Activated naive CD8-positive, alpha-beta T cell treated with anti-CD3 and anti-CD28 coated beads, Interleukin-2, amount 10 ng/mL, durations not matched to agents 7 days and 5 days (primary cell): ENCODE results near the gene CLMN. TPM values are rescaled to one million over a fixed set of nuclear protein-coding genes. Genes with fewer than 3 reads are reported as not detected.

Experiments used
- ATAC-seq: fragments of 150-1000 bp; cut with Tn5 transposase; one replicate; pipeline ENCODE4 v1.10.0; 2021; ENCODE audit warnings: low read depth, moderate library complexity
- POLR2A ChIA-PET: fragments of 350-600 bp; sonication (Branson Sonifier 250); formaldehyde crosslinking; loops from one replicate; lab custom pipeline; 2021; ENCODE audit warnings: antibody characterized with exemption; lab: Charles Lee
- DNase-seq: peaks from one replicate; pipeline ENCODE4 v3.0.0; 2021
- H3K27ac Mint-ChIP-seq: one replicate; pipeline ENCODE4 v1.8.0; 2022; ENCODE audit warnings: mild to moderate bottlenecking, mixed read lengths
- H3K27me3 Mint-ChIP-seq: one replicate; pipeline ENCODE4 v1.8.0; 2022; ENCODE audit warnings: mild to moderate bottlenecking, moderate library complexity, mixed read lengths
- H3K36me3 Mint-ChIP-seq: one replicate; pipeline ENCODE4 v1.8.0; 2021; ENCODE audit warnings: mild to moderate bottlenecking, mixed read lengths
- H3K4me1 Mint-ChIP-seq: one replicate; pipeline ENCODE4 v1.8.0; 2021; ENCODE audit warnings: mixed read lengths
- H3K4me3 Mint-ChIP-seq: one replicate; pipeline ENCODE4 v1.8.0; 2022; ENCODE audit warnings: mild to moderate bottlenecking, moderate library complexity, mixed read lengths
- H3K9me3 Mint-ChIP-seq: one replicate; pipeline ENCODE4 v1.8.0; 2021; ENCODE audit warnings: mixed read lengths
- total RNA-seq, 2 experiments: library from RNA; stranded (reverse); gene quantifications; one replicate each; pipeline ENCODE4 v1.2.3, GENCODE V29; 2021

Gene CLMN
- total RNA-seq, 2 experiments from 2014 or later = 3.7 to 4.3 TPM

DNA sequence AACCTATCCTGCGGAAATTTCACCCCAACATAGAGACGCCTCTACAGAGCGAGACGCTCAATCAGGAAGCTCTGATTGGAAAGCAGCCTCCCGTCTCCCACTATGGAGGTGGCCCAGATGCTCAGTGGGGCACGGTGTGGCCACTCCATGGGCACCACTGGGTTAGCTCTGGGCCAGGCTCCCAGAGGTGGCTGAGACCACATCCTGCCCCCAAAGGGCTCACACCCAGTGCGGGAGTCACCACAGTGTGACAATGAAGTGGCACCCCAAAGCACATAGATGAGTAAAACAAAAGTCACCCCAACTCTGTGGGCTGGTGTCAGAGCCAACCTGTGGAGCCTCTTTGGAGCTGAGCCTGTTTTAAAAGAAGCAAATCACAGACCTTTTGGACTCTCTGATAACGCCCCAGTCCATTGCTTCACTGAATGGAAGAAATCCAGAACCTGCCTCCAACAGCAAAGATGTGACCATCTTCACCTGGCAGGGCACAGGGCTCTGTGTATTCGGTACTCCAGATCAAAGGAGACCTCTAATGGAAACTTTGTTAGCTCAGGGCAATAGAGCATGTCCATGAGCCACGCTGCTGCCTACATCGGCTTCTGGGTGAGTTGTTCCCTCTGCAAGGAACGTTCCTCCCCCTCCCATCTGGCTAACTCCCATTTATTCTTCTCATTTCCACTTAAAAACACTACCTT, 19.6 kb downstream of the CLMN start:
- no peak overlapping the region for H3K4me3 Mint-ChIP-seq
- H3K9me3 Mint-ChIP-seq = no peaks in the 10 kb centered on the region
- ATAC-seq = no peak
- H3K4me1 Mint-ChIP-seq = peaks cover 2% of the 10 kb centered on the region
- no peaks in the 10 kb centered on the region for H3K36me3 Mint-ChIP-seq
- no peak overlapping the region for H3K27ac Mint-ChIP-seq
- POLR2A ChIA-PET = no interaction called here
- H3K27me3 Mint-ChIP-seq = peaks cover 11% of the 10 kb centered on the region
- no peak for DNase-seq

DNA sequence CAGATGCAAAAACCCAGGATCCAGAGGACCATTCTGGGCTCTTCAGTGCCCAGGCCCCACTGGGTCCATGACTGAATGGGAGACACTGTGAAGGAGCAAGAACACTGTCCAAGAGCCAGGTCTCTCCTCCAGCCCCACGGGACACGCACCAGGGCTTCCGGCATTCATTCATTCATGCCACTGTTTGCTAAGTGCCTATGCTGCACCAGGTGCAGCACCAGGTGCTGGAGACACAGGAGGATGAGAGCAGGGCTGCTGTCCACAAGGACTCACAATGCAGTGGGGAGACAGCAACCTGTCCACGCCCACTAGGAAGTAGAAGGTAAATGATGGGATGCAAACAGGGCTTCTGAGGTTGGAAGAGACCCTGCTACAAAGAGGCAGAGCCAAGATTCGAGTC, 20.4 kb downstream of the CLMN start:
- H3K9me3 Mint-ChIP-seq = no peaks in the 10 kb centered on the region
- no peak overlapping the region for H3K27ac Mint-ChIP-seq
- H3K27me3 Mint-ChIP-seq = peaks cover 11% of the 10 kb centered on the region
- POLR2A ChIA-PET = no interaction called here
- H3K4me3 Mint-ChIP-seq = no peak overlapping the region
- ATAC-seq (no peak), DNase-seq (no peak)
- peaks cover 2% of the 10 kb centered on the region for H3K4me1 Mint-ChIP-seq
- H3K36me3 Mint-ChIP-seq = no peaks in the 10 kb centered on the region

DNA sequence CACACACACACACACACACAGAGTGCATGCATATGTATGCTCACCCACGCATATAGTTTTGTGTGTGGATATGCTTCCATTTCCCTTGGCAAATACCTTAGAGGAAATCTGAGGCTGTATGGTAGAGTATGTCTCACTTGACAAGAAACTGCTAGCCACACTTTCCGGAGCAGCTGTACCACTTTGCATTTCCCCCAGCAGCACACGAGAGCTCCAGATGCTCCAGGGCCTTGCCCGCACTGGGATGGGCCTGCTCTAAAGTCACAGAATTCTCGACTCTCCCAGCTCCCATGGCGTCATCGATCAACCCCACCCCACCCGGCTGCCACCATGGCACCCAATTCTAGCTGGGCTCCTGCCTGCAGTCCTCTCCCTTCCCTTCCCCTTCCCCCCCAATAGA, 21.9 kb downstream of the CLMN start:
- POLR2A ChIA-PET = no interaction called here
- H3K4me1 Mint-ChIP-seq = peaks cover 2% of the 10 kb centered on the region
- H3K27me3 Mint-ChIP-seq = peaks cover 15% of the 10 kb centered on the region
- no peak overlapping the region for H3K27ac Mint-ChIP-seq
- DNase-seq (no peak), ATAC-seq (no peak)
- H3K36me3 Mint-ChIP-seq = no peaks in the 10 kb centered on the region
- no peak overlapping the region for H3K4me3 Mint-ChIP-seq
- H3K9me3 Mint-ChIP-seq = no peaks in the 10 kb centered on the region

DNA sequence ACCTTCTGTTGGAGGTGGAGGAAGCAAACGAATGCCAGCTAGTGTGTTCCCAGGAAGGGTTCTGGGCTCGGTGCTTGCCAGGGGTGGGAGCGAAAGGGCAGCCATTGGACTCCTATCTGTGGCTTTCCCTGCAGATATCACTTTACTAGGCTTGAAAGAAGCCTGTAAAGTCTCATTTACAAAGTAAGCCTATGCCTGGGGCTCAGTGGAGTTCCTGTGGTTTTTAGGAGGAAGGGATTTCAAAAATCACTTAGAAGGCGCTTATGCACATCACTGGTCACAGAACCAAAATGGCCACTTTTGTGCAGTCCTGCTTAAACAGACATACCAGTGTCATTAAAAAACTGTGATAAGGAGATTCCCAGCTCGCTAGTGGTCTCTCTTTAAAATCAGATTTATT, 22.7 kb downstream of the CLMN start:
- Mint-ChIP-seq H3K4me3 (no peak overlapping the region), H3K27ac (no peak overlapping the region), H3K27me3 (peaks cover 15% of the 10 kb centered on the region), H3K36me3 (no peaks in the 10 kb centered on the region), H3K4me1 (peaks cover 2% of the 10 kb centered on the region), H3K9me3 (no peaks in the 10 kb centered on the region)
- POLR2A ChIA-PET = no interaction called here
- ATAC-seq (no peak), DNase-seq (no peak)

DNA sequence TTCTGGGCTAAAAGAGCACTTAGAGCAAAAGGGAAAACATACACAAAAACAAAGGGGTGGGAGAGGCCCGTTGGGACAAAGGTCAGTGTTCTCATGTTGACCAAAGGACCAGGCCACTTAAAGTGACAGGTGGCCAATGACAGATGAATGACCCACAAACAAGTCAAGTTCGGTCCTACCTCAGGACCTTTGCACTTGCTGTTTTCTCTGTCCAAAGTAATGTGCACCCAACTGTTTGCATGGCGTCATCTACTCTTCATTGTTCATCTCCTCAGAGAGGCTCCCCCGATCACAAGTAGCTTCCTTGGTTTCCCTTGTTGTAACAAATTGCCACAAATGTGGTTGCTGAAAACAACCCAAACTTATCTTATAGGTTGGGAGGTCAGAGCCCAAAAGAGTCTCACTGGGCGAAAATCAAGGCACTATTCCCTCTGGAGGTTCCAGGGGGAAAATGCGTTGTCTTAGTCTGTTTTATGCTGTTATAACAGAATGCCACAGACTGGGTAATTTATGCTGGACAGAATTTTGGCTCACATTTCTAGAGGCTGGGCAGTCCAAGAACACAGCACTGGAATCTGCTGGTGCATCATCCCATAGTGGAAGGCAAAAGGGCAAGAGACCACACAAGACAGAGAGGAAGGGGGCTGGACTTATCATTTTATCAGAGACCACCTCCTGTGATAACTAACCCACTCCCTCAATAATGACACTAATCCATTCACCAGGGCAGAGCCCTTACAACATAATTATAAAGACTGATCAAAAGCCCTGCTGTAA, 23.9 kb downstream of the CLMN start:
- no peaks in the 10 kb centered on the region for H3K9me3 Mint-ChIP-seq
- H3K4me1 Mint-ChIP-seq = peaks cover 6% of the 10 kb centered on the region
- no peak overlapping the region for H3K27ac Mint-ChIP-seq
- POLR2A ChIA-PET = no interaction called here
- H3K4me3 Mint-ChIP-seq = no peak overlapping the region
- H3K36me3 Mint-ChIP-seq = no peaks in the 10 kb centered on the region
- DNase-seq (no peak), ATAC-seq (no peak)
- peaks cover 19% of the 10 kb centered on the region for H3K27me3 Mint-ChIP-seq

DNA sequence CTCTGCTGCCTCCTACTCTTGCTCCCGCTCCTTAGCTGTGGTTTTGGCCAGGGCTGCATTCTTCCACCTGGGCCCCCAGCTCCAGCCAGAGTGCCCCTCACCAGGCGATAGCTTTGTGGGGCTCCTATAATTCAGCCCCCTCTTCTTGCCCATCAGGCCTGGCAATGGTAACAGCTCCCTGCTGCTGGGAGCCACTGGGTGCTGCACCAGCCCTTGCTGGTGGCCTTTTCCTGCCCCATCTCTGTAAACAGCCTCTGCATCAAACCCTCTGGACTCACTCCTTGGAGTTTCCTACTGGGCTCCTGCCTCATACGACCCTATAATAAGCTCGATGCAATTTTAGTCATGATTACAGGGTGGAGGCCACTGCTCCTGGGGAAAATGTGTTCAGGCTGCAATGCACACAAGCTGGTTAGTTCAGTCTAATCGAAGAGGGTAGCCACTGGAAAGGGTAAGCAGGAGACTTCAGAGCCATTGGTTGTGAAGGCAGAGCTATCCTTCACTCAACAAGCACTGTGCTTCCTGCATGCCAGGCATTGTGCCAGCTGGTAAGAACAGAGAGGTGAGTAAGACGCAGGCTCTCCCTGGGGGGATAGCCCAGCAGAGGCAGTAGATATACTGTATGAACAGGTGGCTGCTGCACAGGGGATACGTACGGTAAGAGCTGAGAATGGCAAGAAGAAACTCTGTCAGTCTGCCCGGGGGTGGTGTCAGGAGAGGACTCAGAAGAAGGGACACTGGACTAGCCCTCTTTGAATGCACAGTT, 24.7 kb downstream of the CLMN start:
- ATAC-seq (no peak), DNase-seq (no peak)
- Mint-ChIP-seq H3K9me3 (no peaks in the 10 kb centered on the region), H3K4me3 (no peak overlapping the region), H3K36me3 (no peaks in the 10 kb centered on the region), H3K27ac (no peak overlapping the region), H3K27me3 (peaks cover 23% of the 10 kb centered on the region), H3K4me1 (peaks cover 7% of the 10 kb centered on the region)
- POLR2A ChIA-PET = no interaction called here

DNA sequence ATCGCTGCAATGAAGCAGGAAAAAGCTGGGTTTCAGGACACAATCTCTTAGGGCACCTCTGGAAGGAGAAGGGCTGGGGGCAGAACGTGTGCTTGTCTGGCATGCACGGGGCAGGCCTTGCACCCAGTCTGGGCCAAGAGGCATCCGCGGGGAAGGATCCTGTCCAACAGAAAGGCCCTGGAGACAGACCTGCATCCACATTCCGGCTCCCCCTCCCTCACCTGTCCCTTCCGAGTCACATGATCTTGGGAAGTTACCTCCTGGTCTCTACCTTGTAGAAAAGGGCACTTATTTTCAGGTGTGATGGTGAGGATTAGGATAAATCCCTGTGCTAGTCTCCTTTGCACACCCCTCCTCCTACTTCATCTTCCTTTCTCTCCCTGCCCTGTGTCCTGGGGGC, 25.4 kb downstream of the CLMN start:
- H3K27me3 Mint-ChIP-seq = peaks cover 20% of the 10 kb centered on the region
- no peaks in the 10 kb centered on the region for H3K9me3 Mint-ChIP-seq
- POLR2A ChIA-PET = no interaction called here
- H3K4me1 Mint-ChIP-seq = peaks cover 5% of the 10 kb centered on the region
- ATAC-seq = no peak
- no peak overlapping the region for H3K27ac Mint-ChIP-seq
- H3K4me3 Mint-ChIP-seq = no peak overlapping the region
- no peaks in the 10 kb centered on the region for H3K36me3 Mint-ChIP-seq
- DNase-seq = no peak

DNA sequence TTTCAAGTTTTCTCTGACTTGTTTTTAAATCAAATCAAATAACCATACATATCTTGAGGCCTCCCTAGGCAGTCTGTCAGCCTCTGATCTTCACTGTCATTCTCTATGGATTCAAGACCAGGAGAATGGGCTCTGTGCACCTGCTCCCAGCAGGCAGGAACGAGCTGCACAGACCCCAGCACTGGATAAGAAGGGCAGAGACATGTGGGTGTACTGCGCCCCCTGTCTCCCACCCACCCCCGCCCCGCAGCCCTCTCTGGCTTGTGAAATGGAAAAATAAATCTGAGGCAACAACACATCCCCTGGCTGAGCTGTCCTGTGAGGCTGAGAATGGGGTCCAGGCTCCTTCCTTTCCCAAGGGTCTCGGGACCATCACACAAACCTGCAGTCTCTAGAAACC, 26.3 kb downstream of the CLMN start:
- no peak overlapping the region for H3K27ac Mint-ChIP-seq
- no peaks in the 10 kb centered on the region for H3K36me3 Mint-ChIP-seq
- H3K27me3 Mint-ChIP-seq = peaks cover 20% of the 10 kb centered on the region
- no peak overlapping the region for H3K4me3 Mint-ChIP-seq
- no peak for ATAC-seq
- POLR2A ChIA-PET = no interaction called here
- DNase-seq = no peak
- H3K9me3 Mint-ChIP-seq = no peaks in the 10 kb centered on the region
- H3K4me1 Mint-ChIP-seq = peaks cover 5% of the 10 kb centered on the region

DNA sequence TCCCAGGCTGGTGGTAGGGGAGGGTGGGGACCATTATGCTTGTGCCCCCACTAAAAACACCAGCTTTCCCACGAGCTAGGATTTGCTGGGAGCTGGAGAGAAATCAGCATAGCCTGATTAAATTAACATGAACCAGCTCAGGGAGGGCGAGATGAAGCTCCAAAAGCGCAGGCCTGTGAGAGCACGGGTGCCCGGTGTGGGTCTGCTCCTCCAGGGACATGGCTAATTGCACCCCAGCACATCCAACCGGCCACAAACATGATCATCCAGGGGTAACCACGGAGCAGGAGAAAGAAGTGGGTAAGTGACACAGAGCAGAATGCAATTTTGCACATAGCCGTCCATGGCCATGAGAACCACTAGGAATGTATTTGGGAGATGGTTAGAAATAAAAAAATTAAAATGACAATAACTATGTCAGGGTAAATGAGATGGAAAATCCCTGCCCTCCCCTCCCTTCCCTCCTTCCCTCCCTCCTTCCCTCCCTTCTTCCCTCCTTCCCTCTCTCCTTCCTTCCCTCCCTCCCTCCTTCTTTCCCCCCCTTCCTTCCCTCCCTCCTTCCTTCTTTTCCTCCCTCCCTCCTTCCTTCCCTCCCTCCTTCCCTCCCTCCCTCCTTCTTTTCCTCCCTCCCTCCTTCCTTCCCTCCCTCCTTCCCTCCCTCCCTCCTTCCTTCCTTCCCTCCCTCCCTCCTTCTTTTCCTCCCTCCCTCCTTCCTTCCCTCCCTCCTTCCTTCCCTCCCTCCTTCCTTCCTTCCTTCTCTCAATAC, 26.9 kb downstream of the CLMN start:
- Mint-ChIP-seq H3K36me3 (no peaks in the 10 kb centered on the region), H3K27ac (no peak overlapping the region), H3K27me3 (peaks cover 22% of the 10 kb centered on the region), H3K4me1 (peaks cover 5% of the 10 kb centered on the region), H3K9me3 (no peaks in the 10 kb centered on the region), H3K4me3 (no peak overlapping the region)
- ATAC-seq = no peak
- no peak for DNase-seq
- POLR2A ChIA-PET = no interaction called here

DNA sequence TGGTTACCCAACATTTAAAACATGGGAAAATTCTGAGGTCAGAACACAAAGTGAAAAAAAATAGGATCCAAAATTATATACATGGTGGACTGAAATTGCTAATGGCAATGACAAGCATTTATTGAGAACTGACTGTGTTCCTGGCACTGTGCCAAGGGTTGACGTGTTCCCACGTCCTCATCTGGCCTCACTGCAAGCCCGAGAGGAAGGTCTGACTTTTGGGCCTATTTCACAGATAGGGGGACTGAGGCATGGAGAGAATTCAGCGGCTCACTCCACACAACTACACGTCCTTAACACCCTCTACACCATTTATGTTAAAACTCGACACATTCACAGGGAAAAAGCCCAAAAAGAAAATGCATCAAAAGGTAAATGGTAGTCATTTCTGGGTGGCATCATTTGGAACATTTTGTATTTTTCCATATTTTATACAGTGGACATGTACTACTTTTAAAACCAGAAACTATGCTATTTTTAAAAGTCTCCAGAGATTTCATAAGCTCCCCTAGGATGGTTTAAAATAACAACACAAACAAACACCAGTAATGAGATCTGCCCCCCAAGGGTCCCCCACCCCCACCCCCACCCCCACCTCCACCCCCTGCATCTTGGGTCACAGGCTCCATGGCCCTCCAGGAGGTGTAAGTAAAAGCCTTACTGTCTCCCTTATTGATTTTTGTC, 27.7 kb downstream of the CLMN start:
- POLR2A ChIA-PET = interaction anchor here (0.6 kb wide), 1 partner anchor 31 kb away, joined by 3 read pairs; no protein-coding TSS in a partner anchor
- no peak for DNase-seq
- peaks cover 5% of the 10 kb centered on the region for H3K4me1 Mint-ChIP-seq
- no peak overlapping the region for H3K27ac Mint-ChIP-seq
- H3K27me3 Mint-ChIP-seq = peaks cover 24% of the 10 kb centered on the region
- no peak for ATAC-seq
- no peaks in the 10 kb centered on the region for H3K9me3 Mint-ChIP-seq
- no peak overlapping the region for H3K4me3 Mint-ChIP-seq
- peaks cover 1% of the 10 kb centered on the region for H3K36me3 Mint-ChIP-seq

DNA sequence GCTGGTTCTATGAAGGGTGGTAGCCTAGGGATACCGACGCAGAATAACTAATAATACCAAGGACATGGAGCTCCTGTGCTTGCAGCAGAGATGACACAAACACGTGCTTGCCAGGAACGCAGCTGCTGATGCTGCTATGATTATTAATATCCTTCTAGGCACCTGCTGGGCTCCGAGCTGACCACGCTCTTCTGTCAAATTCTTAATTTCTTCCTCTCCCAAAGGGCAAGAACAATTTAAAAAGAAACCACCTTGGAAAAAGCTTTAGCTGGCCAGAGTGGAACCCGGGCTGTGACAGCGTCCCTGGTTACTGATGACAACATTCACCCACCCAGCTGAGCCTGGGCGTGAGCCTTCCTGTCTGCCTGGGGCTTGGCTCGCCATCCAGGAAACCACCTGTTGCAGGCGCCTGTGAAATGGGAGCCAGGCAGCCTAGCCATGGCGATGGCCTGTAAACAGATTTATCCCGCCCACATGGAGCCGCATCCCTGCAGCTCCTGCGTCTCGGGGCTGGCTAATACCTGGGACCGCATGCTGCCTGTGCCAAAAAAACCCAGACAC, 28.8 kb downstream of the CLMN start:
- Mint-ChIP-seq H3K27ac (no peak overlapping the region), H3K4me1 (peaks cover 5% of the 10 kb centered on the region), H3K4me3 (no peak overlapping the region), H3K27me3 (peaks cover 20% of the 10 kb centered on the region), H3K9me3 (no peaks in the 10 kb centered on the region), H3K36me3 (peaks cover 1% of the 10 kb centered on the region)
- DNase-seq (no peak), ATAC-seq (no peak)
- POLR2A ChIA-PET = no interaction called here

DNA sequence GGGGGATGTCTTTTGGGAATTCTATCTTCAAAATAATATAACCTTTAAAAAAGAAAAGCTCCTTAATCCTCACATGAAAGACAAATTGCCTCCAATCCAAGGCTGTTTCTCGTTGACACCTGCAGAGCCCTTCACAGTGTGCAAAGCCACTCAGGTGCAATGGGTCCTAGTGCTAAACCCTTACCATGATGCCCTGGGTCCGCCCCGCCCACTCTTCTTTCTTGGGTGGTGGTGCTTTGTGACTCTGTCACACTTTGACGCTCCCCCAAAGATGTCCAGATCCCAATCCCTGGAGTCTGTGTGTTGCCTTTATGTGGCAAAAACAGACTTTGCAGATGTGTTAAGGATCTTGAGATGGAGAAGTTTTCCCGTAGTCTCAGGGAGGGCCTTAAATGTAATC, 29.7 kb downstream of the CLMN start:
- H3K4me3 Mint-ChIP-seq = no peak overlapping the region
- H3K9me3 Mint-ChIP-seq = no peaks in the 10 kb centered on the region
- H3K27me3 Mint-ChIP-seq = peaks cover 18% of the 10 kb centered on the region
- POLR2A ChIA-PET = no interaction called here
- H3K4me1 Mint-ChIP-seq = peaks cover 5% of the 10 kb centered on the region
- peaks cover 1% of the 10 kb centered on the region for H3K36me3 Mint-ChIP-seq
- H3K27ac Mint-ChIP-seq = no peak overlapping the region
- DNase-seq = no peak
- ATAC-seq = no peak
